ENCODE measurements around the gene TOLLIP. TPM values are rescaled to one million over a fixed set of nuclear protein-coding genes. Genes with fewer than 3 reads are reported as not detected.
"Not testable (repeated sequence)": the region's sequence is repeated elsewhere in the genome, so short reads cannot be mapped to it uniquely, and the experiment has no call there.

The TOLLIP gene
- total and polyA plus RNA-seq, 4 donors, result 29.0 to 83.4 (median 50.8) TPM

- Histone ChIP-seq H3K27ac (ENCODE audit: low read depth, low read length) (no peak overlapping the region), H3K27me3 (ENCODE audit: control insufficient read depth, insufficient read depth, low read length) (no peaks in the 10 kb centered on the region), H3K4me1 (ENCODE audit: control insufficient read depth, insufficient read depth, low read length) (peaks cover 7% of the 10 kb centered on the region), H3K9me3 (ENCODE audit: control insufficient read depth, insufficient read depth, low read length) (no peaks in the 10 kb centered on the region), H3K36me3 (ENCODE audit: control insufficient read depth, insufficient read depth, low read length) (peaks cover 6% of the 10 kb centered on the region), H3K4me3 (ENCODE audit: low read depth, low read length) (no peak overlapping the region)
- DNase-seq (ENCODE audit: low read depth in 4 of 6, low spot score in 6 of 6), result no peak
- WGBS (ENCODE audit: insufficient coverage), result 90% methylated on average over 26 of the region's 26 CpGs
Measured at GRCh38 chr11:1344056-1344635, 34.7 kb upstream of the TOLLIP start.

GRCh38 chr11:1343391-1344055 is 34.1 kb upstream of the TOLLIP start:
- WGBS (ENCODE audit: insufficient coverage), result 90% methylated on average over 18 of the region's 25 CpGs
- H3K4me3 ChIP-seq (ENCODE audit: low read depth, low read length), result no peak overlapping the region

DNA sequence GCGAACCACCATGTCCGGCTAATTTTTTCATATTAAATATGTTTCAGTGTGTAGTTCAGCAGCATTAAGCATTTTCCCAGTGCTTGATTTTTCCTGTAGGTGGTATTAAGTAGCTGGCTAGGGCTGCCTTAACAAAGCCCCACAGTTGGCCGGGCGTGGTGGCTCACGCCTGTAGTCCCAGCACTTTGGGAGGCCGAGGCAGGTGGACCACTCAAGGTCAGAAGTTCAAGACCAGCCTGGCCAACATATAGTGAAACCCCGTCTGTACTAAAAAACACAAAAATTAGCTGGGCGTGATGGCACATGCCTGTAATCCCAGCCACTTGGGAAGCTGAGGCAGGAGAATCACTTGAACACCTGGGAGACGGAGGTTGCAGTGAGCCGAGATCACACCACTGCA is 33.5 kb upstream of the TOLLIP start:
- Histone ChIP-seq H3K4me3 (ENCODE audit: low read depth, low read length) (no peak overlapping the region), H3K4me1 (ENCODE audit: control insufficient read depth, insufficient read depth, low read length) (no peaks in the 10 kb centered on the region), H3K9me3 (ENCODE audit: control insufficient read depth, insufficient read depth, low read length) (no peaks in the 10 kb centered on the region), H3K27ac (ENCODE audit: low read depth, low read length) (no peak overlapping the region), H3K27me3 (ENCODE audit: control insufficient read depth, insufficient read depth, low read length) (no peaks in the 10 kb centered on the region), H3K36me3 (ENCODE audit: control insufficient read depth, insufficient read depth, low read length) (peaks cover 6% of the 10 kb centered on the region)
- 88% methylated on average over 8 of the region's 10 CpGs for WGBS (ENCODE audit: insufficient coverage)
- no peak for DNase-seq (ENCODE audit: low read depth in 4 of 6, low spot score in 6 of 6)

More at GRCh38 chr11:1343391-1344055, 34.1 kb upstream of the TOLLIP start:
- Histone ChIP-seq H3K4me1 (ENCODE audit: control insufficient read depth, insufficient read depth, low read length) (peaks cover 1% of the 10 kb centered on the region), H3K9me3 (ENCODE audit: control insufficient read depth, insufficient read depth, low read length) (no peaks in the 10 kb centered on the region), H3K27ac (ENCODE audit: low read depth, low read length) (no peak overlapping the region), H3K27me3 (ENCODE audit: control insufficient read depth, insufficient read depth, low read length) (no peaks in the 10 kb centered on the region), H3K36me3 (ENCODE audit: control insufficient read depth, insufficient read depth, low read length) (peaks cover 6% of the 10 kb centered on the region)
- no peak for DNase-seq (ENCODE audit: low read depth in 4 of 6, low spot score in 6 of 6)

DNA sequence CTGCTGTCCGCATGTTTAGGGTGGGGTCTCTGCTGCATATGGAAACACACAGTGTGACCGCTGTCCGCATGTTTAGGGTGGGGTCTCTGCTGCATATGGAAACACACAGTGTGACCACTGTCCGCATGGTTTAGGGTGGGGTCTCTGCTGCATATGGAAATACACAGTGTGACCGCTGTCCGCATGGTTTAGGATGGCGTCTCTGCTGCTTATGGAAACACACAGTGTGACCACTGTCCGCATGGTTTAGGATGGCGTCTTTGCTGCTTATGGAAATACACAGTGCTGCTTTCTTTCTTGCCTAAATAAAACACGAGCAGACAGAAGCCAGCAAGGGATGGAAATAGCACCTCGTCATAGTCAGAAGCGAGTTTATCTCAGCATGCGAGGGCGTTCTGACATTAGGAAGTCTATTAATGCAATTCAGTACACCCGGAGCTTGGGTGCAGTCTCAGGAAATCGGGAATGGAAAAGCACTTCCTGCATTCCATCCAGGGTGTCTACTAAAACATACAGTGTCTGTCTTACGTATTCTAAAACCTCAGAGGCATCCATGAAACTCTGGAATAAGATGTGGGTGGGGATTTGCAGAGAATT is 32.6 kb upstream of the TOLLIP start:
- Histone ChIP-seq H3K4me3 (ENCODE audit: low read depth, low read length) (no peak overlapping the region), H3K9me3 (ENCODE audit: control insufficient read depth, insufficient read depth, low read length) (no peaks in the 10 kb centered on the region), H3K4me1 (ENCODE audit: control insufficient read depth, insufficient read depth, low read length) (no peaks in the 10 kb centered on the region), H3K27ac (ENCODE audit: low read depth, low read length) (no peak overlapping the region), H3K27me3 (ENCODE audit: control insufficient read depth, insufficient read depth, low read length) (no peaks in the 10 kb centered on the region), H3K36me3 (ENCODE audit: control insufficient read depth, insufficient read depth, low read length) (peaks cover 6% of the 10 kb centered on the region)
- 68% methylated on average over 13 of the region's 17 CpGs for WGBS (ENCODE audit: insufficient coverage)
- peak in 2 of 6 donors; percentile 21 to 45 for DNase-seq (ENCODE audit: low read depth in 4 of 6, low spot score in 6 of 6)

DNA sequence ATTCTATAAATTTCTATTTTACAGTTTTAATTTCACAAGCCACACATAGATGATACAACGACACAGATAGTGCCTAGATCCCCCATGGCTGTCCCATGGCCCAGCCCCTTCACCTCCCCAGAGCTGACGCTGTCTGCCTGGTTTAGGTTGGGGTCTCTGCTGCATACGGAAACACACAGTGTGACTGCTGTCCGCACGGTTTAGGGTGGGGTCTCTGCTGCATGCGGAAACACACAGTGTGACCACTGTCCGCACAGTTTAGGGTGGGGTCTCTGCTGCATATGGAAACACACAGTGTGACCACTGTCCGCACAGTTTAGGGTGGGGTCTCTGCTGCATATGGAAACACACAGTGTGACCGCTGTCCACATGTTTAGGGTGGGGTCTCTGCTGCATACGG is 31.8 kb upstream of the TOLLIP start:
- not testable (repeated sequence) for H3K27ac ChIP-seq (ENCODE audit: low read depth, low read length); H3K36me3 ChIP-seq (ENCODE audit: control insufficient read depth, insufficient read depth, low read length); H3K27me3 ChIP-seq (ENCODE audit: control insufficient read depth, insufficient read depth, low read length); H3K9me3 ChIP-seq (ENCODE audit: control insufficient read depth, insufficient read depth, low read length); H3K4me3 ChIP-seq (ENCODE audit: low read depth, low read length); DNase-seq (ENCODE audit: low read depth in 4 of 6, low spot score in 6 of 6); H3K4me1 ChIP-seq (ENCODE audit: control insufficient read depth, insufficient read depth, low read length)
- 82% methylated on average over 10 of the region's 10 CpGs for WGBS (ENCODE audit: insufficient coverage)

- no peak for DNase-seq (ENCODE audit: low read depth in 4 of 6, low spot score in 6 of 6)
- H3K4me1 ChIP-seq (ENCODE audit: control insufficient read depth, insufficient read depth, low read length), result peaks cover 16% of the 10 kb centered on the region
- H3K4me3 ChIP-seq (ENCODE audit: low read depth, low read length), result no peak overlapping the region
- no peak overlapping the region for H3K27ac ChIP-seq (ENCODE audit: low read depth, low read length)
- H3K27me3 ChIP-seq (ENCODE audit: control insufficient read depth, insufficient read depth, low read length), result no peaks in the 10 kb centered on the region
- peaks cover 6% of the 10 kb centered on the region for H3K36me3 ChIP-seq (ENCODE audit: control insufficient read depth, insufficient read depth, low read length)
- WGBS (ENCODE audit: insufficient coverage), result 81% methylated on average over 12 of the region's 12 CpGs
- no peaks in the 10 kb centered on the region for H3K9me3 ChIP-seq (ENCODE audit: control insufficient read depth, insufficient read depth, low read length)
Measured at GRCh38 chr11:1340111-1340510, 30.7 kb upstream of the TOLLIP start.

DNA sequence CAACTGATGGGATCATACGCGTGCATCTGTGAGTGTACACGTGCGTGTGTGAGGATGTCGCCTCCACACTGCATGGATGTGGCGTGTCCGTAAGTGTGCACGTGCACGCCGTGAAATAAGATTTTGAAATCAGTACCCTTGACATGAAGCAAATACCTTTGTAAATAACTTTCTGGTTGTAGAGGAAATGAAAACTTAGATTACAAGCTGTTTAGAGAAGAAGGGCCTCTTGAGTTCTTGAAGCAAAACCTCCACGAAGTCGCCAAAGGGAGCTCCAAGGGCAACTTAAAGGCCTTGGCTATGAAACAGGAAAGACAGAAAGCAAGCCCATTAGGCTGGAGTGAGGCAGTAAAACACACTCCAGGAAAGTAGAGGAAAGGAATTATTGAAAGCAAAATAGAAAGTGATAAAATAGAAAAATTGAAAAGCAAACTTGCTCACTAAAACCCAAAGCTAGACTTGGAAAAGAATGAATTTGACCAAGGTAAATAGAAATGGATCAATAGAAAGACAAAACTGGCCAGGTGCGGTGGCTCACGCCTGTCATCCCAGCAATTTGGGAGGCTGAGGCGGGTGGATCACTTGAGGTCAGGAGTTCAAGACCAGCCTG is 29.7 kb upstream of the TOLLIP start:
- H3K27me3 ChIP-seq (ENCODE audit: control insufficient read depth, insufficient read depth, low read length), result no peaks in the 10 kb centered on the region
- no peaks in the 10 kb centered on the region for H3K9me3 ChIP-seq (ENCODE audit: control insufficient read depth, insufficient read depth, low read length)
- H3K4me1 ChIP-seq (ENCODE audit: control insufficient read depth, insufficient read depth, low read length), result peaks cover 16% of the 10 kb centered on the region
- DNase-seq (ENCODE audit: low read depth in 4 of 6, low spot score in 6 of 6), result no peak
- H3K4me3 ChIP-seq (ENCODE audit: low read depth, low read length), result no peak overlapping the region
- H3K27ac ChIP-seq (ENCODE audit: low read depth, low read length), result no peak overlapping the region
- H3K36me3 ChIP-seq (ENCODE audit: control insufficient read depth, insufficient read depth, low read length), result peaks cover 6% of the 10 kb centered on the region
- WGBS (ENCODE audit: insufficient coverage), result 78% methylated on average over 12 of the region's 15 CpGs

DNA sequence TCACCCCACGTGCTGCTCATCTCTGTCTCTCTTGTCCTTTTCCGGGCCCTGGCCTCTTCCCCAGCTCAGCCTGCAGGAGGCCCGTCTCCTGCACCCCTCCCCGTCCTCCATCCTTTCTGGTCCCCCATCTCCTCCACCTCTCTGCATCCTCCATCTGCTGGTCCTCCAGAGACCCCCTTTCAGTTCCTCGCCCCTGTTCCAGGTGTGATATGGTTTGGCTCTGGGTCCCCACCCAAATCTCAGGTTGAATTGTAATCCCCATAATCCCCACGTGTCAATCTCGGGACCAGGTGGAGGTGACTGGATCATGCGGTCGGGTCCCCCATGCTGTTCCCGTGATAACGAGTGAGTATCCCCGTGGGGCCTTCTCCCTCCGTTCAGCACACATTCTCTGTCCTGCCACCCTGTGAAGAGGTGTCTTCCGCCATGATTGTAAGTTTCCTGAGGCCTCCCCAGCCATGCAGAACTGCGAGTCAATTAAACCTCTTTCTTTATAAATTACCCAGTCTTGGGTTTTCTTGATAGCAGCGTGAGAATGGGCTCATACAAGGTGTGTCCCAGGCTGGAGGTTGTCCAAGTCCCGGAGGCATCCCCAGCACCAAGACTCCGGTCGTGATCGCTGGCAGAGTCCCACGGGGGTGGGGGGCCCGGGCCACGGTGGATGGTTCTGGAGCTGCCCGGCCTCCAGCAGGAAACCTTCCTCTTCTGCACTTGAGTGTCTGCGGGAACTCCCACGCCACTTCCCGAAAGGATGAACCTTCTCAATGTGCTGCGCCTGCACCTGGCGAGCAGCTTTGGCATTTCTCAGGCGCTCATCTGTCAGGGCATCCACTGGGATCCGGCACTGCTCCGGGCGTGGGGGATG is 29.0 kb upstream of the TOLLIP start:
- H3K4me3 ChIP-seq (ENCODE audit: low read depth, low read length), result no peak overlapping the region
- 70% methylated on average over 29 of the region's 33 CpGs for WGBS (ENCODE audit: insufficient coverage)
- no peak overlapping the region for H3K27ac ChIP-seq (ENCODE audit: low read depth, low read length)
- no peaks in the 10 kb centered on the region for H3K9me3 ChIP-seq (ENCODE audit: control insufficient read depth, insufficient read depth, low read length)
- H3K27me3 ChIP-seq (ENCODE audit: control insufficient read depth, insufficient read depth, low read length), result no peaks in the 10 kb centered on the region
- H3K4me1 ChIP-seq (ENCODE audit: control insufficient read depth, insufficient read depth, low read length), result peaks cover 16% of the 10 kb centered on the region
- DNase-seq (ENCODE audit: low read depth in 4 of 6, low spot score in 6 of 6), result peak in 1 of 6 donors; percentile 6
- peaks cover 6% of the 10 kb centered on the region for H3K36me3 ChIP-seq (ENCODE audit: control insufficient read depth, insufficient read depth, low read length)

GRCh38 chr11:1337647-1338007 is 28.2 kb upstream of the TOLLIP start:
- WGBS (ENCODE audit: insufficient coverage), result 36% methylated on average over 25 of the region's 25 CpGs
- Histone ChIP-seq H3K9me3 (ENCODE audit: control insufficient read depth, insufficient read depth, low read length) (no peaks in the 10 kb centered on the region), H3K36me3 (ENCODE audit: control insufficient read depth, insufficient read depth, low read length) (peaks cover 6% of the 10 kb centered on the region), H3K27ac (ENCODE audit: low read depth, low read length) (no peak overlapping the region), H3K27me3 (ENCODE audit: control insufficient read depth, insufficient read depth, low read length) (no peaks in the 10 kb centered on the region), H3K4me3 (ENCODE audit: low read depth, low read length) (no peak overlapping the region), H3K4me1 (ENCODE audit: control insufficient read depth, insufficient read depth, low read length) (peaks cover 16% of the 10 kb centered on the region)
- no peak for DNase-seq (ENCODE audit: low read depth in 4 of 6, low spot score in 6 of 6)

Data from spinal cord (tissue), 10 donors.